HG02588 (cell line): ENCODE data around the gene PI4K2B.
"Not testable (repeated sequence)": the region's sequence is repeated elsewhere in the genome, so short reads cannot be mapped to it uniquely, and the experiment has no call there.

ENCODE experiments used
- ATAC-seq: cut with Tn5 transposase; IDR thresholded peaks from one replicate; pipeline ENCODE4 v1.9.1; 2021; ENCODE audit warnings: mild to moderate bottlenecking, moderate library complexity; ENCODE audit not compliant: unreplicated experiment

The PI4K2B gene

DNA sequence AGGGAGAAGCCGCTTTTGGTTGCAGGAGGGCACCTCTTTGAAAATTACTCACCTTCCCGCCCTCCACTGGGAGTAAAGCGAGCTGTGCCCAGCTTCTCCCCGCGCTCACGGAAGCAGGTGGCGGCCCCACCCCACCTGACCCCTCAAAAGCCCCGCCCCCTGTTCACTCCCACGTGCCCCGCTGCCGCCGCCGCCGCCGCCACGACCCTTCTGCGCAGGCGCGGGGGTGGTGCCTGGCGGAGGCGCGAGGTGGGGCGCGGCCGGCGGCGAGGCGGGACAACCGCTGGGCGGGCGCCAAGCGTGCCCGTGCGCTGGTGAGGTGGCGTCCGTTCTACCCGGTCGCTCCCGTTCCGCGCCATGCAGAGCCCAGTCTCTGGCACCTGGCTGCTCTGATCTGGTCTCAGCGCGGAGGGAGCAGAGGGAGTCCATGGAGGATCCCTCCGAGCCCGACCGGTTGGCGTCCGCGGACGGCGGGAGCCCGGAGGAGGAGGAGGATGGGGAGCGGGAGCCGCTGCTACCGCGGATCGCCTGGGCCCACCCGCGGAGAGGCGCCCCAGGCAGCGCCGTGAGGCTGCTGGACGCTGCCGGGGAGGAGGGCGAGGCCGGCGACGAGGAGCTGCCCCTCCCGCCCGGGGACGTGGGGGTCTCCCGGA lies at the start of gene PI4K2B:
TSS of gene PI4K2B (plus strand) at position 297 of the 653 bp plus-strand sequence. CDS start at position 428, 131 bp downstream.
- ATAC-seq = peak; percentile 80

DNA sequence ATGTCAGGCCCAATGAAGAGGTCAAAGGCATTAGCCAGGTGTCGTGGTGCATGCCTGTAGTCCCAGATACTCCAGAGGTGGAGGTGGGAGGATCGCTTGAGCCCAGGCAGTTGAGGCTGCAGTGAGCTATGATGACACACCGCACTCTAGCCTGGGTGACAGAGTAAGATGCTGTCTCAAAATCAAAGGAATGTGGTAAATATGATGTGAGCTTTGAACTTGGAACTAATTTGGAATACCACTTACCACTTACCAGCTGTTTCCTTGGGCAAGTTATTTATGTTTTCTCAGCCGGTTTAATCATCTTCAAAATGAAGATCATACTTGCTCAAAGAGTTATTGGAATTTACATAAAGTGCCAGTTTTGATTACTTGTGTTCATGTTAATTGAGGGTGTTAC lies 49.8 kb upstream of the PI4K2B start:
- no peak for ATAC-seq

DNA sequence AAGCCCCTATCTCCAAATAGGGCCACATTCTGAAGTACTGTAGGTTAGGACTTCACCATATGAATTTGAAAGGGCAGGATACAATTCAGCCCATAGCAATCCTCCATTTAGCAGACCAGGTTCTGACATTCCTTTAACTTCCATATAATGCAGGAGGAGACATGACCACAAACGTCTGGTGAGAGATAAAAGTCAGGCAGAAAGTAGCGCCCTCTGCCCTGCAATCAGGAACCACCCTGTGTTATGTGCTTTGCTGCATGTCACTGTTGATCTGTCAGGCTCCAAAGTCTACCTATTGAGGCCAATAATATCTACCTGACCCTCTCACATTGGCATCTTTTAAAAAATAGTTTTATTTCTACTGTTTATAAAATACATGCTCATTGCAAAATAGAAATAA lies 43.4 kb upstream of the PI4K2B start:
- ATAC-seq = no peak

DNA sequence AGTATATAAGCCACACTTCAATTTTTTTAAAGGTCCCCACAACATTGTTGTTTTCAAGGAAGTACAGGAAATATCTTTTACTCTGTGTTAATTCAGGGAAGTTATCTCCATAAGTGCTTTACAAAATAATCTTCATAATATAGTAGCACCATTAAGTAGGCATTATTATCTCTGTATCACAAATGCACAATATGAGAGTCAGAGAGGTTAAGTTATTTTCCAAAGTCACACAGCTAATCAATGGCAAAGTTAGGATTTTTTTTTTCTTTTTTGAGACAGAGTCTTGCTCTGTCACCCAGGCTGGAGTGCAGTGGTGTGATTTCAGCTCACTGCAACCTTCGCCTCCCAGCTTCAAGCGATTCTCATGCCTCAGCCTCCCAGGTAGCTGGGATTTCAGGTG lies 35.1 kb upstream of the PI4K2B start:
- ATAC-seq = no peak

DNA sequence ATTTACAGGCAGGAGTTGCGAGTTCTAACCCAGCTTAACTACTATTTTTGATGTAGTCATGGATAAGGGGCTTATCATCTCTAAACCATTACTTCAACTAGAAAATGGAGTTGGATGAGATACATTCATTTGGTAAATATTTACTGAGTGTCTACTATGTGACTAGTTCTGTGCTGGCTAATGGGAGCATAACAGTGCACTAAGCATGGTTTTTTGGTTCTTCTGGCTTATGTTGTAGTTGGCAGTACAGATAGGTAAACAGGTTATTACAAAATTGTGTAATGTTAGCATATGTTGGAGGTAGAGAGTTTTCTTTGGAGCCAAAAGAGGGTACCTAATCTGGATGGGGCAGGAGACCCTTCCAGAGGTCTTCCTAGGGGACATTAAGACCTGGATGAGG lies 25.8 kb upstream of the PI4K2B start:
- ATAC-seq = no peak

DNA sequence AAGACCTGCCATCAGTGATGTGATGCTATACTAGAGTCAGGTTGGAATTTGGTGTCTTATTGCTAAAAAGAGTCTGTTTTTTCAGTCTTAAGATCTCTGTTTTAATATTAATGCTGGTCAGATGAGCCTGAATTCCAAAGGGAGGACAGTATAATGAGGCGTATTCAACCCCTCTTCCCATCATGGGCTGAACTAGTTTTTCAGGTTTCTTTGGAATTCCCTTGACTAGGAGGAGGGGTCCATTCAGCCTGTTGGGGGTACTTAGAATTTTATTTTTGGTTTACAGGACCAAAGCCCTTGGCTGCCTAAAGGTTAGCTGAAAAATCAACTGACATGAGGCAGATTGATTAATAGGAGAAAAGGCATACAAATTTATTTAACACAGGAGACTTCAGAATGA lies 24.1 kb upstream of the PI4K2B start:
- ATAC-seq = no peak

DNA sequence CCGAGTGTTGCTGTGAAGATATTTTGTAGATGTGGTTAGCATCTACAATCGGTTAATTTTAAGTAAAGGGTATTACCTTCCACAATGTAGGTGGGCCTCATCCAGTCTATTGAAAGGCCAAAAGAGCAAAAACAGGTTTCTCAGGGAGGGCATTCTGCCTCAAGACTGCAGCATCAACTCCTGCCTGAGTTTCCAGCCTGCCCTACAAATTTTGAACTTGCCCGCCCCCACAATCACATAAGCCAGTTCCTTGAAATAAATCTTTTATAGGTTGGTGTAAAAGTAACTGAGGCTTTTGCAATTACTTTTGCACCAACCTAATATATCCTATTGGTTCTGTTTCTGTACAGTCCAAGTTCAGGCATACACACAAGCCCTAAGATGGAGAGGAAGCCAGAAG lies 22.1 kb upstream of the PI4K2B start:
- no peak for ATAC-seq

DNA sequence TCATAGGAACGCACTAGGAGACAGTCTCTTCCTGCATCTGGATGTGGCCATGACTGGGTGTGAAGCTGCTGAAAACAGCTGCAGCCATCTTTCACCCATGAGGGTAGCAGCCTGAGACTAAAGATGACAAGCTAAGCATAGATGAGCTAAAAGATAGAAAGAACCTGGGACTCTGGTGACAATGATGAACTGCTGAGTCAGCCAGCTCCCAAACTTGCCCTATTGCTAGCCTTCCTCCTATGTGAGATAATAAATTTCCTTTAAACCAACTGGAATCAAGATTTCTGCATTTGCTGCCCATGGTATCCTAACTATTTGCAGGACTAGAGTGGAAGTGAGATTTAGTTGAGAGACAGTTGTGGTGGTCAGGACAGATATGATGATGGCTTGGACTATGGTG lies 21.0 kb upstream of the PI4K2B start:
- ATAC-seq = no peak

DNA sequence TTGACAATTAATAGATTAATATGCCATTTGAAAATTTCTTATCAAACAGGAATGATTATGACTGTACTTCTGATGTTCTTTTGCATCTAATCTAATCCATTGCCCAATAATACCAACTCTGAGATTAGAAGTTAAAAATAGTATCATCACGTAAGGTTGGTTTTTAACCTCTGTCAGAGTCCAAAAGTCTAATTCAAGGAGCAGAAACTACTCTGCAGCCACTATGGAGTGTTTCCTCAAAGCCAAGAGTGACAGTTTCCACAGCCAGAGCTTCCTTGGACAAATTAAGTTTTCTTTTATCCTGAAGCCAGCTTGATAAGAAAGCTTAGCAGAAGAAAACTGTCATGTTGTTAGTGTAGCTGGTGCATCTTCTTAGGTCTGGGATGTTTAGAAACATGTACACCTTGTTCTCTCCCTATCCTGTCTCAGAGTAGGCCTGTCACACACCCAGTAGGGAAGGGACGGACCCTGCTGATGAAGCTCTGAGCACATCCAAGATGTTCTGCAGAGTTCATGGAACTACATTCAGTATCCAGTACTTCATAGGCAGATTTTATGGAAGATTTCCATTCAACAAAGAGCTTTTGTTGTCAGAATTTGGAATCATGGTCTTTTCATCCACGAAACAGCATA lies 20.4 kb upstream of the PI4K2B start:
- ATAC-seq = no peak

DNA sequence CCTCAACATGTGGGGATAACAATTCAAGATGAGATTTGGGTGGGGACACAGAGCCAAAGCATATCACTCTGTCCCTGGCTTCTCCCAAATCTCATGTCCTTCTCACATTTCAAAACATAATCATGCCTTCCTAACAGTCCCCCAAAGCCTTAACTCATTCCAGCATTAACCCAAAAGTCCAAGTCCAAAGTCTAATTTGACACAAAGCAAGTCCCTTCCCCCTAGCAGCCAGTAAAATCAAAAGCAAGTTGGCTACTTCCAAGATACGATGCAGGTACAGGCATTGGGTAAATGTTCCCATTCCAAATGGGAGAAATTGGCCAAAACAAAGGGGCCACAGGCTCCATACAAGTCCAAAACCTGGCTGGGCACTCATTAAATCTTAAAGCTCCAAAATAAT lies 19.1 kb upstream of the PI4K2B start:
- not testable (repeated sequence) for ATAC-seq

DNA sequence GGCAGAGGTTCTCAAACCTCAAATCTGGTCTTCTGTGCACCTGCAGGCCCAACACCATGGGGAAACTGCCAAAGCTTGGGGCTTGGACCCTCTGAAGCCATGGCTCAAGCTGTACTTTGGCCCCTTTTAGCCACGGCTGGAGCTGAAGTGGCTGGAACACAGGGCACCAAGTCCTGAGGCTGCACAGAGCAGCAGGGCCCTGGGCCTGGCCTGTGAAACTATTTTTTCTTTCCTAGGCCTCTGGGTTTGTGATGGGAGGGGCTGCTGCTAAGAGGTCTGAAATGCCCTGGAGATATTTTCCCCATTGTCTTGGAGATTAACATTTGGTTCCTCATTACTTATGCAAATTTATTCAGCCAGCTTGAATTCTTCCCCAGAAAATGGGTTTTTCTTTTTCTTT lies 18.3 kb upstream of the PI4K2B start:
- no peak for ATAC-seq

DNA sequence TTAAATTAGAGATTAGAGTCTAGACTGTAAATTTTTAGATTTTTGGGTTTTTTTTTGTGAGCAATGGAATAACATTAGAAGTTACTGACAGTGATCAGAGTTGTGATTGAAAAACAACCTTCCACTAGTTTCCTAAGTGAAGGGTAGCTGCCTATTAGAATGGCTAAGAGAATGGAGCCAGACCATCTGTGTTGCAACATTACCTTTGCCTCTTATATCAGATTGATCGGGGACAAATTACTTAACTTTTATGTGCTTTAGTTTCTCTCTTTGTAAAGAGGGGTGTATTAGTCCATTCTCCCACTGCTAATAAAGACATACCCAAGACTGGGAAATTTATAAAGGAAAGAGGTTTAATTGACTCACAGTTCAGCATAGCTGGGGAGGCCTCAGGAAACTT lies 12.5 kb upstream of the PI4K2B start:
- ATAC-seq = no peak

DNA sequence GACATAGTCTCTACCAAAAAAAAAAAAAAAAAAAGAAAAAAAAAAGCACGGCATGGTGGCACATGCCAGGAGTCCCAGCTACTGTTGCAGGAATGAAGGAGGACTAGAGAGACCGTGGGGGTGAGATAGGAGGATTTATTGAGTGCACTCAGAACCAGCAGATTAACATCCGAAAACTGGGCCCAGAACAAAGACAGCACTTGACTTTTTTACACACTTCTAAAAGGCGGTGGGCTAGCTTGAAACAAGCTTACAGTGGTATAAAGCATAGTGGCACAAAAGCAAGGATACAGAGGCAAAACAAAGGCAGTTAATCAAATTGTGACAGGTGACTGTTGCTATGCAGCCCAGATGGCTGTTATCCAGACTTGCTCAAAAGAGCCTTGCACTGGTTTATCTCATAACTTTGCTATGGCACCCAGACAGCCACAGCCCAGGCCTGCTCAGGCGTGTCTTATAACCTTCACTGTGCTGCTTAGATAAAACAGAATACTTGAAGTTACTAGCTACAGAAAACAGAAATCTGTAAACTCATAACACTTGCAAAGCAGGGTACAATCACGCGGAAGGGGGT lies 9.9 kb upstream of the PI4K2B start:
- ATAC-seq = no peak

DNA sequence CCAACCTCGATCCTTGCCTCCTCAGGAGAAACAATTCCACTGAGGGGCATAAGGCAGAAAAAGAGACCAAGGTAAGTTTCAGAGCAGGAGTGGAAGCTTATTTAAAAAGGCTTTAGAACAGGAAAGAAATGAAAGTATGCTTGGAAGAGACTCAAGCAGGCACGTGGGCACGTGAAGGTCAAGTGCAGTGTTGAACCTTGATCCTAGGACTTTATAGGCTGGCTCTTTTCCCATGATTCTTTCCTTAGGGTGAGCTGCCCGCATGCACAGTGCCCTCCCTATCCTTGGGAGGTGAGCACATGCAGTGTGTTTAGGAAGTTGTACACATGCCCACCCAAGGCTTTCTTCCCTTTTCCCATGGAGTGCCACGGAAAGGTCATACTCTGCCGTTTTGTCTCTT lies 4.0 kb upstream of the PI4K2B start:
- no peak for ATAC-seq

DNA sequence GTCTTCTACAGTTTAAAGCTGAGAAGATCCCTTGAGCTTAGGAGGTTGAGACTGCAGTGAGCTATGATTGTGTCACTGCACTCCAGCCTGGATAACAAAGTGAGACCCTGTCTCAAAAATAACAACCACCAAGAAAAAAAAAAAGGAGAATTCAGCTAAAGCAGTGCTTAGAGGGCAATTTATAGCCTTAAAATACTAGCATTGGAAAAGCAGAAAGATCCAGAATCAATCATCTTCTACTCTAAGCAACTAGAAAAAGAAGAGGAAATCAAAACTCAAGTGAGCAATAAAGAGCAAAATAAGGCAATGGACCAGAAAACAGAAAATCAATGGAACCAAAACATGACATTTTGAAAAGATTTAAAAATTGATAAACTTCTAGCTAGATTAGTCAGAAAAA lies 639 bp upstream of the PI4K2B start:
- ATAC-seq = no peak

DNA sequence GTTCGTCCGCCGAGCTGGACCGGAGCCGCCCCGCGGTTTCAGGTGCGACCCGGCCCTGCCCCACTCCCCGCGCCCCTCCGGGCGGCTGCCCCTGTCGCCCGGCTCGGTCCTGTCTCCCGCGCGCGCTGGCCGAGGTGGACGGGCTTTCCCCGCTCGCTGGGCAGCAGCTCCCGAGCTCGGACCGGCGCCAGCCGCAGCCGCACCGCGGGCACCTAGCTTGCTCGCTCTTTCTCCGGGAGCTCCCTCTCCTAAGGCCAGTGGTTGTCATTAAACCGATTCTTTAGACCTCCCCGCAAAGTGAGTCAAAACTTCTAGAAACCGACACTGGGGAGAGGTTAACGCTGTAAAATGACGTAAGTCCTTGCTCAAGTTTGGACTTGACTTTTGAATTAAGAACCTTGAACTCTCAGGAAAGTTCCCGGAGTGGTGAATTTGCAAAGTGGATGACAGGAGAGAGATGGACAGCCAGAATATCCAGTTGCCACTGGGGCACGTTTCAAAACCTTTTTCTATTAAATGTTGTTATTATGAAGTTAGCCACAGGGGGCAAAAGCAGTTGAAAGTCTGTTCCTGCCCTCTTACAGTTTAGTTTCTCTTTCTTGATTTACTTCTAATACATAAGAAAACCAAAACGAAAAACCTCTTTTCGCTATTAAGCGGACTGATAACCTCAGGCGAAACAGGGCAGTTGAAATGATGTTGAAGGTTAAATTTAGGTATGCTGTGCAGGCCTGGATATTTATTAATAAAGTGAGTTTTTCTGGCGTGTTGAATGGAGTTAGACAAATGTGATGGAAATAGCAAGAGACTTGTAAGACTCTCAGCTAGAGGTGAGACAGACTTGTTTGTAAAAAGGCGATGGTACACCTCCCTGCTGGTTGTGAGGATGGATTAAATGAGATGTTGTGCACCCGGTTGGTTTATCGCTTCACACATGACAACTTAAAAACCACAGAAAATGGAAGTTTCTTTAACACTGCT lies 847 bp downstream of the PI4K2B start:
- peak; percentile 53 for ATAC-seq

DNA sequence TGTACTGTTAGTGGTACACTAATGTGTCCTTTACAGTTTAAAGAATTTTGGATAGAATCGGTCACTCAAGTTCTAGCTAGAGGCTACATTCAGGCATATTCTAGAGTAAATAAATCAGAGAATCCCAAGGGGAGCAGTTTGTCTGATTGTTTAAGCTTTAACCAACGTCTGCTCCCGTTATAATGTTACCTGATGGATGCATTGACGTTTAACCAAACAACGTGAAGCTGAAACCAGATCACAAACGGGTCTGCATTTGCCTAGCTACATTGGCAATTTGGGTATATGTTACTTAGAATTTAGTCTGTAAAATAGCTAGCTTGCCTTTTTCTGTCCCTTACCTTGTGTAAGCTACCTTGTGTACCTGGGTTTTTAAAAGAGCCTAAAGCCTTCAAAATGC lies 1.6 kb downstream of the PI4K2B start:
- ATAC-seq = no peak

DNA sequence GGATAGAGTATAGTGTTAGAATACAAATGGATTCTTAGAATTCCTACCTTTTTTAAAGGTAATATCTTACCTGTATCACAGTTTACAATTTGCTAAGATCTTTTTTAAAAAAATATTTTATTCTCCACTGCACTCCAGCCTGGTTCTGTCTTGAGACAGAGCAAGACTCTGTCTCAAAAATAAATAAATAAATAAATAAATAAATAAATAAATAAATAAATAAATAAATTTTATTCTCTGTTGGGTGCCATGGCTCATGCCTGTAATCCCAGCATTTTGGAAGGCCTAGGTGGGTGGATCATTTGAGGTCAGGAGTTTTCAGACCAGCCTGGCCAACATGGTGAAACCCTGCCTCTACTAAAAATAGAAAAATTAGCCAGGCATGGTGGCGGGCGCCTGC lies 2.2 kb downstream of the PI4K2B start:
- ATAC-seq = not testable (repeated sequence)

DNA sequence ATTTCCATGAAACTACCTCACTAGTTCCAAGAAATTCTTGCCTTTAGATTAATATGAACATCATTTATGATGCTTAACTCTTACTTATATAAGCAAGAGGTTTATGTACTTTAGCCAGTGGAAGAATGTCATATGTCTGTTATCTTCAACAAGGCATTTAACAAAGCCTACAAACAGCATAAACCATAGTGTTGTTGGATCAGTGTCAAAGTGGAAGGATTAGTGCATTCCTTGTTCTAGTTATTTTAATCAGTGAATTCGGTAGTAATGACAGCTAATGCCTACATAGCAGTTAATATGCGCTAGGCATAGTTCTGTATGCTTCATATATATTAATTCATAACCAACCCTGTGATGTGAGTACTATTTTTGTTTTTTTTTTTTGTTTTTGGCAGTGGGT lies 3.1 kb downstream of the PI4K2B start:
- no peak for ATAC-seq

DNA sequence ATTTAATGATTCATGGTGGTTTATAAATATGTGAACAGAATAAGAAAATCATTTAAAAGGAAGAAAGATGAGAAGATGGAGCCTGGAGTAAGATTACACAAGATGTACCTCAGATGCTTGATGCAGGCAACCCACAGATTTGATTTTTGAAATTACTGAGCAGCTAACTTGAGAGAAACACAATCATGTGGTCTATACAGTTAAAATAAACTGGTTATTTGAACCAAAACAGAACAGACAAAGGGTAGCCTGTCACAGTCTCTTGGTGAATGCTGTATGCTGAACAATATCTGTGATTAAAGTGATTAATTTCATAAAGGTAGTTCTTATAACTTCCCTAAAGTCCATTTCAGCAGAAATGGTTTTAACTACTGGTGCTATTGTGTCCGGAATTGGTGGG lies 4.2 kb downstream of the PI4K2B start:
- ATAC-seq = no peak

DNA sequence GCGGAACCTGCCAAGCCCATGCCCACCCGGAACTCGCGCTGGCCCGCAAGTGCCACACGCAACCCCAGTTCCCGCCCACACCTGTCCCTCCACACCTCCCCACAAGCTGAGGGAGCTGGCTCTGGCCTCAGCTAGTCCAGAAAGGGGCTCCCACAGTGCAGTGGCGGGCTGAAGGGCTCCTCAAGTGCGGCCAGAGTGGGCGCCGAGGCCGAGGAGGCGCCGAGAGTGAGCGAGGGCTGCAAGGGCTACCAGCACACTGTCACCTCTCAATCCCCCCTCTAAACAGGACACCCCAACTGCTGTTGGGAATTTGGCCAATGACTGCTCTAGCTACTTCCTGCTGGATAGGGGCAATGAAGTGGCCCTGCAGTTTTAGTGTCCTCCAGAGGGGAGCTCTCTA lies 5.7 kb downstream of the PI4K2B start:
- ATAC-seq = not testable (repeated sequence)
